GM19193 (cell line): ENCODE measurements around the gene KATNAL2.

ENCODE experiments used
- POLR2A ChIP-seq: IDR thresholded peaks from 4 replicates; pipeline ENCODE4 v1.6.1; 2011; ENCODE audit not compliant: insufficient read depth, insufficient read length; ENCODE audit errors: extremely low read depth

KATNAL2 gene

GRCh38 chr18:47108373-47108772 is 191.0 kb downstream of the KATNAL2 start:
- no peak for TF ChIP-seq POLR2A

GRCh38 chr18:47108998-47109405 is 191.6 kb downstream of the KATNAL2 start:
- TF ChIP-seq POLR2A, result no peak

- TF ChIP-seq POLR2A, result no peak
Observed at GRCh38 chr18:47109720-47110119, 192.3 kb downstream of the KATNAL2 start.

GRCh38 chr18:47110492-47111274 is 193.3 kb downstream of the KATNAL2 start:
- no peak for TF ChIP-seq POLR2A

- no peak for TF ChIP-seq POLR2A
Observed at GRCh38 chr18:47113796-47114540, 196.6 kb downstream of the KATNAL2 start.

GRCh38 chr18:47115205-47115604 is 197.8 kb downstream of the KATNAL2 start:
- TF ChIP-seq POLR2A, result no peak

GRCh38 chr18:47118981-47119380 is 201.6 kb downstream of the KATNAL2 start:
- no peak for TF ChIP-seq POLR2A

- TF ChIP-seq POLR2A, result no peak
Observed at GRCh38 chr18:47120428-47120827, 203.0 kb downstream of the KATNAL2 start.

- no peak for TF ChIP-seq POLR2A
Observed at GRCh38 chr18:47121146-47121545, 203.7 kb downstream of the KATNAL2 start.

GRCh38 chr18:47141289-47141688 is 223.9 kb downstream of the KATNAL2 start:
- TF ChIP-seq POLR2A, result no peak

GRCh38 chr18:47143153-47143552 is 225.8 kb downstream of the KATNAL2 start:
- TF ChIP-seq POLR2A, result no peak

GRCh38 chr18:47143899-47144485 is 226.6 kb downstream of the KATNAL2 start:
- TF ChIP-seq POLR2A, result no peak

- no peak for TF ChIP-seq POLR2A
Observed at GRCh38 chr18:47146206-47146605, 228.8 kb downstream of the KATNAL2 start.

- no peak for TF ChIP-seq POLR2A
Observed at GRCh38 chr18:47149457-47150028, 232.1 kb downstream of the KATNAL2 start.

GRCh38 chr18:47150029-47150823 is 232.8 kb downstream of the KATNAL2 start, which contains the start of gene HDHD2:
HDHD2 (minus strand) TSS chr18:47150500; CDS start chr18:47136439, 14,061 bp downstream.
- peak; percentile 95 for TF ChIP-seq POLR2A

- no peak for TF ChIP-seq POLR2A
Observed at GRCh38 chr18:47150824-47151366, 233.5 kb downstream of the KATNAL2 start.
